ENCODE data around the gene CPSF4L.
A peak's percentile ranks its signal among the peaks of the same experiment; 100 is the strongest.

The CPSF4L gene

DNA sequence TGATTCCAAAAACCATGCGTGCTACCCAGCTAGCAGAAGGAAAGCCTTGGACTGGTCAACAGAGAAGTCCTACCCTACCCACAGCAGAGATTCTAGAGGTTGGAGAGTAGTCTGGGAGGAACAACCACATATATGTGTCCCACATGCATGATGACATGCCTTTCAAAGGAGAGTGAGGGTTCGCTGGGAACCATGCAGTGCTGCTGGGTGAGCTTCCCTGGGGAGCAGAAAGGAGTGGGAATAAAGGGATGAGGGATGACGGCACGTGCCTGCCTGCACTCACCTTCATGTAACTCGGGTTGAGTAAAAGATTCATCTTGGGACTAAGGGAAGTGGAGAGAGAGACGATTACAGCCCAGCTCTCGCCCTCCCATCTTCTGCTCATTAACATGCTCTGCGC lies 9.8 kb downstream of the CPSF4L start:
- no peaks in the 10 kb centered on the region for H3K9me3 ChIP-seq (ENCODE audit: control insufficient read depth in 2 of 2, low read length in 2 of 2)
- H3K4me3 ChIP-seq (ENCODE audit: low read length in 2 of 2), result no peak overlapping the region
- H3K36me3 ChIP-seq (ENCODE audit: control insufficient read depth in 2 of 2, insufficient read depth in 2 of 2, low read length in 2 of 2), result peaks cover 2 to 5% of the 10 kb centered on the region in 2 donors
- no peak overlapping the region for H3K9ac ChIP-seq (ENCODE audit: low read length in 2 of 2)
- no peak overlapping the region for H3K27ac ChIP-seq (ENCODE audit: low read length)
- H3K27me3 ChIP-seq (ENCODE audit: control insufficient read depth in 1 of 2, insufficient read depth in 2 of 2, low read length in 2 of 2), result no peaks in the 10 kb centered on the region
- H3K4me1 ChIP-seq (ENCODE audit: control insufficient read depth, insufficient read depth, low read length), result peaks cover 7% of the 10 kb centered on the region

DNA sequence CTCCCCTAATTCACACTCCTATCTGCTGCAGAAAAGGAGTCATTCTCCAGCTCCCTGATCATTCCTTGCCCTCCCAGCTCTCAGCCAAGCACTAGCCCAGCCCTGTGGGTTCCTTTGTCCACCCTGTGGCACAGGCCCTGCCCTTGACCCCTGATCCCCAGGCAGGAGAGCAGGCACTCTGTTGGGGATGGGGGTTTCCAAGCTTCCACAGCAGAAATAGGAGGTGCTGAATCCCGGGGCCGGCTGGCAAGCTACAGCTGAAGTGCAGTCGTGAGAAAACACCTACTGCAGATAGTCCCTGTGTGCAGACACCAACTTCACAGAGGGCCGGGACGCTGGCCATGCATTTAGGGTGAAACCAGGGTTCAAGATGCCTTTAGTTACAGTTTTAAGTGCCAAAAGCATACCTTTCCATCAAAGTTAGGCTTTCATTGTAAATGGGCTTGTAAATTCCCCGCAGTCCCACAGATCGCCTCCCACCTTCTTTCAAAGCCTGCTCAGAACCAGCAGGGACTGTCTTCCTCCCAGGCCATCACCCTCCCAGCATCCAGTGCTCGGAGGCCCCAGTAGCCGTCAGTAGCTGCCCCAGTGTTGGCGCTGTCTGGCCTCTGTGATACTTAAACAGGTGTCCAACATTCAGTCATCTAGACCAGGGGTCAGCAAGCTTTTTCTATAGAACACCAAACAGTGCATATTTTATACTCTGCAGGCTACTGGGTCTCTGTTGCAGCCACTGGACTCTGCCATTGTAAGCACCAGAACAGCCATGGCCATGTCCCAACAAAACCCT lies 10.6 kb downstream of the CPSF4L start:
- Histone ChIP-seq H3K9me3 (ENCODE audit: control insufficient read depth in 2 of 2, low read length in 2 of 2) (no peaks in the 10 kb centered on the region), H3K4me3 (ENCODE audit: low read length in 2 of 2) (no peak overlapping the region), H3K4me1 (ENCODE audit: control insufficient read depth, insufficient read depth, low read length) (peaks cover 5% of the 10 kb centered on the region), H3K36me3 (ENCODE audit: control insufficient read depth in 2 of 2, insufficient read depth in 2 of 2, low read length in 2 of 2) (peaks cover 2 to 5% of the 10 kb centered on the region in 2 donors), H3K27ac (ENCODE audit: low read length) (no peak overlapping the region), H3K9ac (ENCODE audit: low read length in 2 of 2) (no peak overlapping the region), H3K27me3 (ENCODE audit: control insufficient read depth in 1 of 2, insufficient read depth in 2 of 2, low read length in 2 of 2) (no peaks in the 10 kb centered on the region)

DNA sequence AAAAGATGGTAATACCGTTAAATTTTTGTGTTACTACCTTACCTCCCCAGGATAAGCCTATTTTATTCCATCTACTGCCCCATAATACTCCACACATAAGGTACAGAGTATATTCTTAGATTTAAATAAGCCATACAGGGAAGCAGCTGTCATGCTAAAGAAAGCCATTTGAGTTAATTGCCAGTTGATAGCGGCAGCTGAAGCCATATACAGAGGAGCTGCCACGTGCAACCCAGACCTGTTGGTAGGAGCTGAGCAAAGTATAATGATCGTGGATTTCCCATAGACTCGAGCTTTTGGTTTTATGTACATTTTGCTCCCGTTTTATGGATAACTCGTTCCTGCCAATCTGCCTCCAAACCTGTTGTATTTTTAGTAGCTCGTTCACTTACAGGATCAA lies 12.0 kb downstream of the CPSF4L start:
- Histone ChIP-seq H3K4me1 (ENCODE audit: control insufficient read depth, insufficient read depth, low read length) (no peaks in the 10 kb centered on the region), H3K9ac (ENCODE audit: low read length in 2 of 2) (no peak overlapping the region), H3K27ac (ENCODE audit: low read length) (no peak overlapping the region), H3K27me3 (ENCODE audit: control insufficient read depth in 1 of 2, insufficient read depth in 2 of 2, low read length in 2 of 2) (no peaks in the 10 kb centered on the region), H3K36me3 (ENCODE audit: control insufficient read depth in 2 of 2, insufficient read depth in 2 of 2, low read length in 2 of 2) (peaks cover 9% of the 10 kb centered on the region in 2 donors), H3K4me3 (ENCODE audit: low read length in 2 of 2) (no peak overlapping the region), H3K9me3 (ENCODE audit: control insufficient read depth in 2 of 2, low read length in 2 of 2) (no peaks in the 10 kb centered on the region)

DNA sequence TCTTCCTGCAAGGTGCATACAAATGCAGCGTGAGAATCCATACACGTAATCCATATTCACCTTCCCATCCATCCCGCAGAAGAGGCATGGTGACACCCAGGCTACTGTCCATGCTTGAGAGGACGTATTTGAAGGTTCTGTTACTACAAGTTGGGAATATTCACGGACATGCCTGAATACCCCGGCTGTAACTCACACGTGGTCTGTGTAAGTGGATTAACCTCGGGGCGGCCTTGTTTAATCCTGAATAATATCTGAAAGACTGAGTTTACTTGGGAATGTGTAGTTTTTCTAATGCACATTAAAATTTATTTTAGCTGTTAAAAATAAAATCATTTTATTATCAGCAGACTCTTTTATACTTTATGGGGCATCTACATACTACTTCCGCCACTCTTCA lies 13.1 kb downstream of the CPSF4L start:
- Histone ChIP-seq H3K4me3 (ENCODE audit: low read length in 2 of 2) (no peak overlapping the region), H3K27me3 (ENCODE audit: control insufficient read depth in 1 of 2, insufficient read depth in 2 of 2, low read length in 2 of 2) (no peaks in the 10 kb centered on the region), H3K4me1 (ENCODE audit: control insufficient read depth, insufficient read depth, low read length) (no peaks in the 10 kb centered on the region), H3K9me3 (ENCODE audit: control insufficient read depth in 2 of 2, low read length in 2 of 2) (no peaks in the 10 kb centered on the region), H3K9ac (ENCODE audit: low read length in 2 of 2) (no peak overlapping the region), H3K27ac (ENCODE audit: low read length) (no peak overlapping the region), H3K36me3 (ENCODE audit: control insufficient read depth in 2 of 2, insufficient read depth in 2 of 2, low read length in 2 of 2) (peaks cover 10 to 14% of the 10 kb centered on the region in 2 donors)

DNA sequence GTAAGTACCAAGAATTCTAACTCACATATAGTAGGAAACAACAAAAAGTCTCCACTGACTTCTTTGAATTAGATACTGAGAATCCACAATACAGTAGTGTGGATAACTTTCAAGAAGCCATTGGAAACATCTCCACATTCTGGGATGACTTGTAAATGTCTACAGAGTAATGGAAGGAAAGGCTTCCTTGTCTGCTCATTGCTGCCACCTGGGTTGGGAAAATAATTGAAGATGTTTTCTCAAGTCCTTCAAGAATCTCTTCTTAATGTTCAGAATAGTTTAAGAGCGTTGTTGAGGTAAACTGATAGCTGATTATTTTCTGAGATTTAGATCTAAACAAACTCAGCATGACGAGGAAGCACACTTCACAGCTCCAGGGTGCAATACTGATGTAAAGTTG lies 14.0 kb downstream of the CPSF4L start:
- Histone ChIP-seq H3K9me3 (ENCODE audit: control insufficient read depth in 2 of 2, low read length in 2 of 2) (no peaks in the 10 kb centered on the region), H3K9ac (ENCODE audit: low read length in 2 of 2) (no peak overlapping the region), H3K4me1 (ENCODE audit: control insufficient read depth, insufficient read depth, low read length) (no peaks in the 10 kb centered on the region), H3K27ac (ENCODE audit: low read length) (no peak overlapping the region), H3K27me3 (ENCODE audit: control insufficient read depth in 1 of 2, insufficient read depth in 2 of 2, low read length in 2 of 2) (no peaks in the 10 kb centered on the region), H3K4me3 (ENCODE audit: low read length in 2 of 2) (no peak overlapping the region), H3K36me3 (ENCODE audit: control insufficient read depth in 2 of 2, insufficient read depth in 2 of 2, low read length in 2 of 2) (peaks cover 10 to 15% of the 10 kb centered on the region in 2 donors)

DNA sequence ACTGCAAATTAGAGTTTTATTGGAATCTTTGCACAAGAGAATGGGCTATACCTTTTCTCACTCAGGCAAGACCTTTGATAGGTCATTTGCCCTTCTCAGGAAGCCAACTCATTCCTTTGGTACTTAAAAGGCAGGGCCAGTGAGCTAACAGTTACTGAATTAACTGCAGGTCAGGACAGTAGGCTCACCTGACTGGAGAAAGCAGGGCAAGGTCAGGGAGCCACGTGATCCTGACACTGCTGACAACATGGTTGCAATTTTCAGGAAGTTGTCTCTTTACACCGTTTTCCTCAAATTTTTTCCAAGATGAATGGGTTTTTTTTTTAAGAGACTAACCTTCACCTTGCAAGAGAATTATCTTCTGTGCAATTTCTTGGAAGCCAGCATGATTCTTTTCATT lies 21.1 kb downstream of the CPSF4L start:
- no peaks in the 10 kb centered on the region for H3K4me1 ChIP-seq (ENCODE audit: control insufficient read depth, insufficient read depth, low read length)
- H3K27ac ChIP-seq (ENCODE audit: low read length), result no peak overlapping the region
- no peaks in the 10 kb centered on the region for H3K27me3 ChIP-seq (ENCODE audit: control insufficient read depth in 1 of 2, insufficient read depth in 2 of 2, low read length in 2 of 2)
- no peak overlapping the region for H3K4me3 ChIP-seq (ENCODE audit: low read length in 2 of 2)
- no peaks in the 10 kb centered on the region for H3K9me3 ChIP-seq (ENCODE audit: control insufficient read depth in 2 of 2, low read length in 2 of 2)
- no peak overlapping the region for H3K9ac ChIP-seq (ENCODE audit: low read length in 2 of 2)
- peaks cover 20 to 23% of the 10 kb centered on the region in 2 donors for H3K36me3 ChIP-seq (ENCODE audit: control insufficient read depth in 2 of 2, insufficient read depth in 2 of 2, low read length in 2 of 2)

DNA sequence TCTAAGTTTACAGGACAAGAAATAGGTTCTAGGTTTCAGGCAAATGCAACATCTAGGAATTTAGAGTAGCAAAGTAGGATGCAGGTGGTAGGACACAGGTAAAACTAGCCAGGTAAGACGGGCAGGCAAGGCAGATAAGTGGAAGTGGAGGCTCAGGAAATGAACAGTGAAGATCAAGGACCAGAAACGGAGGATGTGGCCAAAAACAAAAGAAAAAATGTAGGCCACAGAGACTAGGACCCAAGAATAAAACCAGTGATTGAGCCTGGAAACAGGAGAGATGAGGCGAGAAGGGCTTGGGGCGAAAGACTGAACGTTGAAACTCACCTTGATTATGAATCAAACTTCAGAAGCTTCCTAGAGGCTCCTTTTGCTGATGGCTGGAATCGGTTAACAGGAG lies 24.0 kb downstream of the CPSF4L start:
- no peak overlapping the region for H3K27ac ChIP-seq (ENCODE audit: low read length)
- peaks cover 12 to 15% of the 10 kb centered on the region in 2 donors for H3K36me3 ChIP-seq (ENCODE audit: control insufficient read depth in 2 of 2, insufficient read depth in 2 of 2, low read length in 2 of 2)
- H3K9ac ChIP-seq (ENCODE audit: low read length in 2 of 2), result no peak overlapping the region
- peaks cover 11% of the 10 kb centered on the region for H3K4me1 ChIP-seq (ENCODE audit: control insufficient read depth, insufficient read depth, low read length)
- no peaks in the 10 kb centered on the region for H3K27me3 ChIP-seq (ENCODE audit: control insufficient read depth in 1 of 2, insufficient read depth in 2 of 2, low read length in 2 of 2)
- no peak overlapping the region for H3K4me3 ChIP-seq (ENCODE audit: low read length in 2 of 2)
- no peaks in the 10 kb centered on the region for H3K9me3 ChIP-seq (ENCODE audit: control insufficient read depth in 2 of 2, low read length in 2 of 2)

DNA sequence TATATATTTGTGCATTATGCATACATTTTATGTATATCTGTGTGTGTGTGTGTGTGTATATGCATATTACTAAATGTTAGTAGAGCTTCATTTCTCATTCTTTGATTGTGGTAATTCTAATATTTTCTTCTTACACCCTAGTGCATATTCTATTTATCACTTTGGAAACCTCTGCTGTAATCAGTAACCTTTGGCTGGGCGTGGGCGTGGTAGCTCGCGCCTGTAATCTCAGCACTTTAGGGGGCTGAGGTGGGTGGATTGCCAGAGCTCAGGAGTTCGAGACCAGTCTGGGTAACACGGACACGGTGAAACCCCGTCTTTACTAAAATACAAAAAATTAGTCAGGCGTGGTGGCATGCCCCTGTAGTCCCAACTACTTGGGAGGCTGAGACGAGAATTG lies 26.9 kb downstream of the CPSF4L start:
- H3K4me3 ChIP-seq (ENCODE audit: low read length in 2 of 2), result no peak overlapping the region
- no peaks in the 10 kb centered on the region for H3K27me3 ChIP-seq (ENCODE audit: control insufficient read depth in 1 of 2, insufficient read depth in 2 of 2, low read length in 2 of 2)
- H3K36me3 ChIP-seq (ENCODE audit: control insufficient read depth in 2 of 2, insufficient read depth in 2 of 2, low read length in 2 of 2), result peaks cover 5 to 6% of the 10 kb centered on the region in 2 donors
- no peaks in the 10 kb centered on the region for H3K9me3 ChIP-seq (ENCODE audit: control insufficient read depth in 2 of 2, low read length in 2 of 2)
- no peak overlapping the region for H3K27ac ChIP-seq (ENCODE audit: low read length)
- H3K4me1 ChIP-seq (ENCODE audit: control insufficient read depth, insufficient read depth, low read length), result peaks cover 14% of the 10 kb centered on the region
- no peak overlapping the region for H3K9ac ChIP-seq (ENCODE audit: low read length in 2 of 2)

DNA sequence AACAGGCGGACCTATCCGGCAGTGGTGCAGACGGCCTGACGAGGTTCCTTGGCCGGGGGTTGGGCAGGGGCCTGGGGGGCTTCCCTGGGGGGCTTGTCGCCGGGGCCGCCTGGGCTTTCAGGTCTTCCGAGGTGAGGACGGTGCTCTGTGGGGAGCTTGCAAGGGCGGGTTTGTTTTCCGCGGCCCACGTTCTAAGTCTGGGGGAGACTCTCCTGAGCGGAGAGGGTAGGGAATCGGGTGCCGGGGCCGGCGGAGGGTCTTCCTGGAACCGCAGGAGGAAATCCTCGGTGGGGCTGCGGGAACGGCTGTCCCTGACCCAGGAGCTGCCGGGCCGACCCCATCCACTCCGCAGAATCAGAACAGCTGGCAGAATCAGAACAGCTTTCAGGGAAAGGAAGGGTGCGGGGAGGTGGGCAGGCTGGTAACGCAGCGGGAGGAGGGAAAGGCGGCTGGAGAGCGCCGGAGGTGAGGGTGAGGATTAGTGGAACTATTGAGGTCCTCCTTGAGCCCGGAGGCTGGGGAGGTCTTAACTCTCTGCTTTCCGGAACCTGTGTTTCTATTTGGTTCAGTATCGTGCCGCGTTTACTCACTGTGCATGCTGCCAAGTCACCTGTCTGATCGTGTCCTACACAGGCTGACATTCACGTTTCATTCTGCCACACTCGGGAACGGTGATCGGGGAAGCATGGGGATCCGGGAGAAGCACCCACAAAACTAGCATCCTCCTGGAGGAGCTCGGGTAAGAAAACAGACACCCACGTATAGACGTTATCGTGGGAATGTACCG lies 28.9 kb downstream of the CPSF4L start:
- peak overlapping the region; percentile 68 for H3K27ac ChIP-seq (ENCODE audit: low read length)
- peaks cover 14% of the 10 kb centered on the region for H3K4me1 ChIP-seq (ENCODE audit: control insufficient read depth, insufficient read depth, low read length)
- peak overlapping the region; percentile 84 to 85 for H3K9ac ChIP-seq (ENCODE audit: low read length in 2 of 2)
- peaks cover 5 to 6% of the 10 kb centered on the region in 2 donors for H3K36me3 ChIP-seq (ENCODE audit: control insufficient read depth in 2 of 2, insufficient read depth in 2 of 2, low read length in 2 of 2)
- H3K9me3 ChIP-seq (ENCODE audit: control insufficient read depth in 2 of 2, low read length in 2 of 2), result no peaks in the 10 kb centered on the region
- no peaks in the 10 kb centered on the region for H3K27me3 ChIP-seq (ENCODE audit: control insufficient read depth in 1 of 2, insufficient read depth in 2 of 2, low read length in 2 of 2)
- H3K4me3 ChIP-seq (ENCODE audit: low read length in 2 of 2), result peak overlapping the region; percentile 73 to 90

DNA sequence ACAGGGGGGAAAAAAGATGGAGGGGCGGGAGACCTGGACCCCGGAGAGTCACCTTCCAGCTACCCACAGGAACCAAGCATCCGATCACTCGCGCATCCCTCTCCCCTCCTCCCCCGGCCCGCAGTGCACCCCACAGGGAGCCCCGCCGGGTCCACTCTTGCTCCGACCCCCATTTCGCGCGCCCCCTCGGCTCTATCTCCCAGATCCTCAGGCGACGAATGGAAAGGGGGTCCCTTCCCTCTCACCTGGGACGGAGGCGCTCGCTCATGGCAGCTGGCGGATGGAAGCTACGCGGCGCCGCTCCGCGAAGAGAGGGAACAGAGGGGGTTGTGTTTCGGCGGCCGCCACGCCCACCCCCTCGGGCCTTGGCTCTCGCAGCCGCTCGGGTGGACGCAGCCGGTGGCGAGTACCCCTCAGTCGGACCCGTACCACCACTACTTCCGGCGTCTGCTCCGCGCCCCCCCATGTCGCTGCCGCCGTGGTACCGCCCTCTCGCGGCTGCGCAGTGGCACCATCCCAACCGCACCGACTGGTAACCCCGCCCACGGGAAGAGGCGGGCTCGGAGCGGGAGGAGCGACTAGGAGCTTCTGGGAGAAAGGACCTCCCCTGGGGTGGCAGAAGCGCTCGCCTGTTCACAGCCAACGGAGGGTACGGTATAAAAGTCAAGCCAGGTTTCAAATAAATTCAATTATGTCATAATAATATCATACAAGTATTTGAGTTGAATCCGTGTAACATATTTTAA lies 29.7 kb downstream of the CPSF4L start:
- H3K36me3 ChIP-seq (ENCODE audit: control insufficient read depth in 2 of 2, insufficient read depth in 2 of 2, low read length in 2 of 2), result peaks cover 5 to 6% of the 10 kb centered on the region in 2 donors
- peaks cover 14% of the 10 kb centered on the region for H3K4me1 ChIP-seq (ENCODE audit: control insufficient read depth, insufficient read depth, low read length)

More for the DNA sequence above, 29.7 kb downstream of the CPSF4L start:
- H3K27ac ChIP-seq (ENCODE audit: low read length), result peak overlapping the region; percentile 68
- H3K9ac ChIP-seq (ENCODE audit: low read length in 2 of 2), result peak overlapping the region; percentile 84 to 85
- H3K9me3 ChIP-seq (ENCODE audit: control insufficient read depth in 2 of 2, low read length in 2 of 2), result no peaks in the 10 kb centered on the region
- H3K4me3 ChIP-seq (ENCODE audit: low read length in 2 of 2), result peak overlapping the region; percentile 73 to 90
- H3K27me3 ChIP-seq (ENCODE audit: control insufficient read depth in 1 of 2, insufficient read depth in 2 of 2, low read length in 2 of 2), result no peaks in the 10 kb centered on the region
